ENCODE measurements around the gene NDST1. TPM values are rescaled to one million over a fixed set of nuclear protein-coding genes. Genes with fewer than 3 reads are reported as not detected.
A peak's percentile ranks its signal among the peaks of the same experiment; 100 is the strongest.

Gene NDST1
- total RNA-seq, 2 donors from 2014 or later: 112 to 131 TPM

DNA sequence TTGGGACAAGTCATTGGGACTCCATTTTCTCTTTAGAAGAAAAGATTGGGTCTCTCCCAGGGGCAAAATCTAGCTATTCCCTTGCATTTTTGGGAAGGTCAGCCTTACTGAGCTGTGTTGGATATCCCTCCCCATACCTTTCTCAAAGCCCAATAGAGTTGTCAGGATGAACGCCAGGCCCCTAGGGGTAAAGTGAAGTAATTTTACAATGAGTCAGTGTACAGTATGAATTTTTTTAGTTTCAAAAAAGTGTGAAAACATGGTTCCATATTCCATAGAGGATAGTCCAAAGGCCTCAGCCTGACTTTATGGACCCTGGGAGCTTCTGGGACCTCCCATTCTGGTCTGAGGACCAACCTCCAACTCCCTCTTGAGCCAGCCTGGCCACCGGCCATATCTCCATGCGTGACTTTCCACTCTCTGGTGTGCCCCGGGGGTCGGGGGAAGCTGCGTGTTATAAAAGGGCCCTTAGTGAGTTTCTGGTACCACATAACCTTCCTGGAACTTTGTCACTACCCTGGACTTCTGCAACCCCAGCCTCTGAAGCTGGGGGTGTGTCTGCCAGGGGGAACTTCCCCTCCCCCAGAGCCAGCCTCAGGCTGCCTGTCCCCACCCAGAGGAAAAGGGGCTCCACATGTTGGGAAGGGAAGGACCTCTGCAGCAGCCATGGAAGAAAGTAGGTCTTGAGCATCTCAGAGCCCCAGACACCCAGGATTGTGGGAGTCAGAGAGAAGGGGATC is 80.1 kb downstream of the NDST1 start:
- Histone ChIP-seq H3K27me3 (replicated peaks; ENCODE audit: insufficient read depth) (no peaks in the 10 kb centered on the region), H3K4me3 (no peak overlapping the region), H3K27ac (no peak overlapping the region), H3K9me3 (no peaks in the 10 kb centered on the region), H3K36me3 (no peaks in the 10 kb centered on the region), H3K4me1 (ENCODE audit: control insufficient read depth in 1 of 2, low read depth in 2 of 2) (peaks cover 24 to 73% of the 10 kb centered on the region in 2 donors)
- ATAC-seq (ENCODE audit: insufficient number of reproducible peaks, low FRiP score, low read depth) (no peak), DNase-seq (ENCODE audit: low spot score) (no peak)
- TF ChIP-seq, protein P1, sequence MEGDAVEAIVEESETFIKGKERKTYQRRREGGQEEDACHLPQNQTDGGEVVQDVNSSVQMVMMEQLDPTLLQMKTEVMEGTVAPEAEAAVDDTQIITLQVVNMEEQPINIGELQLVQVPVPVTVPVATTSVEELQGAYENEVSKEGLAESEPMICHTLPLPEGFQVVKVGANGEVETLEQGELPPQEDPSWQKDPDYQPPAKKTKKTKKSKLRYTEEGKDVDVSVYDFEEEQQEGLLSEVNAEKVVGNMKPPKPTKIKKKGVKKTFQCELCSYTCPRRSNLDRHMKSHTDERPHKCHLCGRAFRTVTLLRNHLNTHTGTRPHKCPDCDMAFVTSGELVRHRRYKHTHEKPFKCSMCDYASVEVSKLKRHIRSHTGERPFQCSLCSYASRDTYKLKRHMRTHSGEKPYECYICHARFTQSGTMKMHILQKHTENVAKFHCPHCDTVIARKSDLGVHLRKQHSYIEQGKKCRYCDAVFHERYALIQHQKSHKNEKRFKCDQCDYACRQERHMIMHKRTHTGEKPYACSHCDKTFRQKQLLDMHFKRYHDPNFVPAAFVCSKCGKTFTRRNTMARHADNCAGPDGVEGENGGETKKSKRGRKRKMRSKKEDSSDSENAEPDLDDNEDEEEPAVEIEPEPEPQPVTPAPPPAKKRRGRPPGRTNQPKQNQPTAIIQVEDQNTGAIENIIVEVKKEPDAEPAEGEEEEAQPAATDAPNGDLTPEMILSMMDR (IDR thresholded peaks at IDR 0.05): no peak

DNA sequence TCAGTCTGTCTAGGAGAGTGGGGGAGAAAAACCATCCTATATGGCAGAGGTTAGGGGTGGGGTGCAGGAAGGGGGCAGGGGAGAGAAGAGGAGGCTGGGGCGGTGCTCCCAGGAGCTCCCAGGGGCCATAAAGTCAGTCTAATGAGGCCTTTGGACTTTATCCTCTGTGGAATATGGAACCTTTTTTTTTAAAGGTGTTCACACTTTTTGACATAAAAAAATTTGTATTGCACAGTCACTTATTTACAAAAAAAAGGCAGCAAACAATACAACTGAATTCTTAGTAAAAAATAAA is 80.6 kb downstream of the NDST1 start:
- TF ChIP-seq, protein P1 (IDR thresholded peaks at IDR 0.05): no peak
- Histone ChIP-seq H3K36me3 (no peaks in the 10 kb centered on the region), H3K27ac (no peak overlapping the region), H3K9me3 (no peaks in the 10 kb centered on the region), H3K27me3 (replicated peaks; ENCODE audit: insufficient read depth) (no peaks in the 10 kb centered on the region), H3K4me3 (no peak overlapping the region), H3K4me1 (ENCODE audit: control insufficient read depth in 1 of 2, low read depth in 2 of 2) (peaks cover 28 to 78% of the 10 kb centered on the region in 2 donors)
- DNase-seq (ENCODE audit: low spot score): no peak
- ATAC-seq (ENCODE audit: insufficient number of reproducible peaks, low FRiP score, low read depth): no peak

DNA sequence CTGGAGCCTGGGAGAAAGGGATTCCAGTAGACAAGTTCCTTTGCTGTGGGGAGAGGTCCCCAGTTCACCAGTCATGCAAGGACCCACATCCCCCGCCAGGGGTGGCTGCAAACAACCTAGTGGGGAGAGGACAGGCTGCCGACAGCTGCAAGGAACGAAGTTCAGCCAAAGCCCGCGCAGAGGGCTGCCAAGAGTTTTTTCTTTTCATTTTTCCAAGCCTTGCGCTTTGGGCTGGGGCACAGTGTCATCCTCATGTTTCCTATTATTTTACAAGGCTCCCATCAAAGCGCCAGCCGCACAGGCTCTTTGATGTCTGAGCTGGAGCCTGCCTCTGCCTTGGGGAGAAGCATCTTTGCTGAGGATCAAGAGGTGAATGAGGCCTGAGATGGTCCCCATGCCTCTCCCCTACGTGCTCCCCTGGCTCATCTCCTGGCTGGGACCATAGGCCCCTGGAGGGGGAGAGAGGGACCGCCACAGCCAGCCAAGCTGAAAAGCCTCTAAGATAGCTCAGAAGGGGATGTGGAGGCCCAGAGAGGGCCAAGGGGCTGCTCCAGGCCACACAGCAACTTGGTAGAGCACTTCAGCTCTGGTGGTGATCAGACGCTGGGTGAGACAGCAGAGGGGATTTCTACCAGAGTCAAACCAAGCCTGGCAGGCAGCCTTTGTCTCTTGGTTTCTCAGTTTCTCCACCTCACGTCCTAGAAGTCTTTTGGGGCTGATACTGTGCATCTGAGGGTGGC is 82.1 kb downstream of the NDST1 start:
- H3K4me1 ChIP-seq (ENCODE audit: control insufficient read depth in 1 of 2, low read depth in 2 of 2): peaks cover 40 to 92% of the 10 kb centered on the region in 2 donors
- H3K36me3 ChIP-seq: no peaks in the 10 kb centered on the region
- TF ChIP-seq, protein P1 (IDR thresholded peaks at IDR 0.05): peak; percentile 87
- peak overlapping the region; percentile 94 to 99 for H3K27ac ChIP-seq
- no peaks in the 10 kb centered on the region for H3K9me3 ChIP-seq
- DNase-seq (ENCODE audit: low spot score) (no peak), ATAC-seq (ENCODE audit: insufficient number of reproducible peaks, low FRiP score, low read depth) (peak; percentile 41)
- H3K4me3 ChIP-seq: no peak overlapping the region
- H3K27me3 ChIP-seq (replicated peaks; ENCODE audit: insufficient read depth): no peaks in the 10 kb centered on the region

DNA sequence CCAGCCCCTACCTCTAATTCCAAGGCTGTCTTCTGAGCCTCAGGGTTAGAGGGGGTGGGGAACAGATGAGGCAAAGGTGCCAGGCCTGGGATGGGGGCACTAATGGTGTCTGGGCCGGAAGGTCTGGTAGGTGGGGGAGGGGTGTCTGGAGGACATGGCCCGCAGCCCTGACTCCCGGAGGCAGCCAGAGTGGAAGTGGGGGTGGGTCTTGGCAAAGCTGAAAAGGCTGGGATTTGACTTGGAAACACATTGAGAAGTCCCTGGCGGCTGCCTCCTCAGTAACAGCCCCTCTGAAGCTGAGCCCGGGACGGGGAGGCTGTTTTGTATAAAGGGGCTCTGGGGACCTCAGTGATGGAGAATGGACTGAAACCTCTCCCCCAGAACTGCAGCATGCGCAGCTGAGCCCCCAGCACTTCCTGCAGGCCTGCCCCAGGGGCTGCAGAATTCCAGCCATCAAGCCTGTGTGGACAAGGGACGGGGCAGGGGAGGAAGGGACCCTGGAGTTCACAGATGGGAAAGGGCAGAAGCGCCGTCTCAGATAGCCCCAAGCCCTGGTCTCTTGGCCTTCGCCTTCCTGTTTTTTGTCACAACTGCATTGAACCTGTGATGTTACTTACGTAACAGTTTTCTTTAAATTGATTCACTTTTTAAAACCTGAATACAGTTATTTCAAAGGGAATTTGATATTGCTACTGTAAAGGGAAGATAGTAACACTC is 83.2 kb downstream of the NDST1 start:
- ATAC-seq (ENCODE audit: insufficient number of reproducible peaks, low FRiP score, low read depth) (no peak), DNase-seq (ENCODE audit: low spot score) (no peak)
- Histone ChIP-seq H3K27me3 (replicated peaks; ENCODE audit: insufficient read depth) (no peaks in the 10 kb centered on the region), H3K4me1 (ENCODE audit: control insufficient read depth in 1 of 2, low read depth in 2 of 2) (peaks cover 49 to 90% of the 10 kb centered on the region in 2 donors), H3K4me3 (no peak overlapping the region), H3K9me3 (no peaks in the 10 kb centered on the region), H3K36me3 (no peaks in the 10 kb centered on the region), H3K27ac (peak overlapping the region; percentile 94 to 99)
- TF ChIP-seq, protein P1 (IDR thresholded peaks at IDR 0.05): peak; percentile 21

DNA sequence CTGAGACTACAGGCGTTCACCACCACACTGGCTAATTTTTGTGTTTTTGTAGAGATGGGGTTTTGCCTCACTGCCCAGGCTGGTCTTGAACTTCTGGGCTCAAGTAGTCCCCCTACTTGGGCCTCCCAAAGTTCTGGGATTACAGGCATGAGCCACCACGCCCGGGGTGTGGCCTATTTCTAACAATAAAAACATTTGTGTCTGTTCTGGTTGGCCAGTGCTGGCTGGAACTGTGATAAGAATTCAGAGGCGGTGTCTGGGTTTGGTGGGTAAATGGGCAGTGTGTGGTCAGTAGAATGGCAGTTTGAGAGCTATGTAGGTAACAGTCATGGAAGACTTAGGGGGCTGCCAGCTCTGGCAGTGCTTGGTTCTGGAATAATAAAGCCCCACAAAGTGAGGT is 85.7 kb downstream of the NDST1 start:
- H3K4me1 ChIP-seq (ENCODE audit: control insufficient read depth in 1 of 2, low read depth in 2 of 2): peaks cover 68 to 96% of the 10 kb centered on the region in 2 donors
- H3K9me3 ChIP-seq: no peaks in the 10 kb centered on the region
- ATAC-seq (ENCODE audit: insufficient number of reproducible peaks, low FRiP score, low read depth): no peak

More for the DNA sequence above, 85.7 kb downstream of the NDST1 start:
- Histone ChIP-seq H3K36me3 (no peaks in the 10 kb centered on the region), H3K27ac (peak overlapping the region; percentile 94 to 99), H3K4me3 (no peak overlapping the region), H3K27me3 (replicated peaks; ENCODE audit: insufficient read depth) (no peaks in the 10 kb centered on the region)
- TF ChIP-seq, protein P1 (IDR thresholded peaks at IDR 0.05): no peak
- no peak for DNase-seq (ENCODE audit: low spot score)

Data from thoracic aorta (tissue), 2 donors.